ENCODE results near the gene ZBTB5. TPM values are rescaled to one million over a fixed set of nuclear protein-coding genes. Genes with fewer than 3 reads are reported as not detected.

The ZBTB5 gene
- total and polyA plus RNA-seq, 9 of the 15 experiments (the other 6 are each of a cell fraction or from before 2014, with no cell fraction given): 2.3 to 43.2 (median 15.5) TPM

DNA sequence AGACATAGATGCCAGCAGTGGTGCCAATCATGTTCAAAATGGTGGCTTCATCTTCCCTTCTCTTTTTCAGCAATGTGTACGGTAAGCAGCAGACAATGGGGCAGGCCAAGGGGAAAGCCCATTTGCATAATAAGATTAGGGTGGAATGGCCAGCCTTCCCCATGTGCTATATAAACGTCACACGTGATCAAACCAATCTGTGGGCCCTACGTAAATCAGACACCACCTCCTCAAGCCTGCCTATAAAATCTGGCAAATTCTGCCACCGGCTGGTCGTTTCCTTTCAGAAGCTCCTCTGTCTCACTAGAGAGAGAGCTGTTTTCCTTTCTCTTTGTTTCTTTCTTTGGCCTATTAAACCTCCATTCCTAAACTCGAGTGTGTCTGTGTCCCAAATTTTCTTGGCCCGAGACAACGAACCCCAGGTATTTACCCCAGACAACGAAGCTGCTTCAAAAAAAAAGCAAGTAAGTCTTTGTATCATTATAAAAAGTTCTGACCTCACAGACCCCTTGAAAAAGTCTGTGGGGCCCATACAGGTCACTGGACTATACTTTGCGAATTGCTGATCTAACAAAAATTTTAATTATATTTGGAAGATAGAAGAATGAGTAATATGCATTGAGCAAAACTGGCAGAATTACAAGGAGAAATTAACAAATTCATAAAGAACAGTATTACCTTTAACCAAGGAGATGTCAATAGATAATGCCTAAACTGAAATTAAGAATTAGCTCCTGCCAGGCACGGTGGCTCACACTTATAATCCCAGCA lies 15.2 kb downstream of the ZBTB5 start (continued):
- peak; percentile 45; the same call in 1 of the 2 replicates for TF ChIP-seq MAFG (tag; conservative IDR thresholded peaks at IDR 0.05)
- TF ChIP-seq C11orf30 (IDR thresholded peaks at IDR 0.05; ENCODE audit: low read depth): peak; percentile 69
- TF ChIP-seq ZNF507 (tag; conservative IDR thresholded peaks at IDR 0.05): no peak

DNA sequence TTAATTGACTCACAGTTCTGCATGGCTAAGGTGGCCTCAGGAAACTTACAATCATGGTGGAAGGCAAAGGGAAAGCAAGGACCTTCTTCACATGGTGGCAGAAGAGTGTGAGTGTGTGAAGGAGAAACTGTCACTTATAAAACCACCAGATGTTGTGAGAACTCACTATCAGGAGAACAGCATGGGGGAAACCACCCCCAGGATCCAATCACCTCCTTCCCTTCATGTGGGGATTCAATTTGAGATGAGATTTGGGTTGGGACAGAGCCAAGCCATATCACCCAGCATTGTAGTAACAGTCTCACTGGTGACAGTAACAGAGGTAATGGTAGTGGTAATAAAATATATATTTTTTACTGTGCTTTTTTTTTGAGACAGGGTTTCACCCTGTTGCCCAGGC lies 18.1 kb downstream of the ZBTB5 start:
- Histone ChIP-seq H3K79me2 (ENCODE audit: control insufficient read depth, insufficient read depth, low read length) (peaks cover 64% of the 10 kb centered on the region), H3K27ac (ENCODE audit: extremely low read depth, low read depth, low read length) (no peak overlapping the region), H3K9me1 (ENCODE audit: control insufficient read depth, insufficient read depth, low read length) (no peaks in the 10 kb centered on the region), H2AFZ (ENCODE audit: low read depth, low read length) (no peak overlapping the region), H3K4me3 (no peak overlapping the region), H4K20me1 (replicated peaks; ENCODE audit: control insufficient read depth, insufficient read depth, low read length) (0 out of 2 replicates have a peak, but pooled peaks cover 10% of the 10 kb centered on the region), H3K4me1 (replicated peaks in 1 of 2; ENCODE audit: control insufficient read depth in 2 of 2, insufficient read depth in 2 of 2, low read length in 2 of 2) (peaks cover 0 to 6% of the 10 kb centered on the region in 2 experiments; a peak in 1 of 5 replicates), H3K4me2 (ENCODE audit: insufficient read depth, low read length) (no peak overlapping the region), H3K9me3 (replicated peaks; ENCODE audit: control insufficient read depth, insufficient read depth, low read depth, low read length) (no peaks in the 10 kb centered on the region), H3K36me3 (ENCODE audit: control insufficient read depth, insufficient read depth, low read length) (peaks cover 43% of the 10 kb centered on the region), H3K27me3 (ENCODE audit: control insufficient read depth in 2 of 2, insufficient read depth in 2 of 2, low read length in 2 of 2) (no peaks in the 10 kb centered on the region), H3K9ac (ENCODE audit: insufficient read depth in 1 of 2, low read depth in 2 of 2, low read length in 2 of 2) (no peak overlapping the region)
- intact Hi-C loops (cut with micrococcal nuclease) (no loop called here), in situ Hi-C loops (cut with MboI) (no loop called here)
- ATAC-seq: peak; percentile 30
- FAIRE-seq: no peak
- TF ChIP-seq SRSF9 (IDR thresholded peaks at IDR 0.05; ENCODE audit: borderline replicate concordance, low read depth, low read length) (no peak), CBFA2T3 (IDR thresholded peaks at IDR 0.05) (peak; percentile 38; the same call in 1 of the 2 replicates), NFIC (IDR thresholded peaks at IDR 0.05) (peak; percentile 44; the same call in 1 of the 2 replicates), KAT2B (IDR thresholded peaks at IDR 0.05; ENCODE audit: low read depth, low read length) (no peak), GATAD2B (IDR thresholded peaks at IDR 0.05; ENCODE audit: borderline replicate concordance) (no peak), NBN (IDR thresholded peaks at IDR 0.05; ENCODE audit: low read depth) (no peak)
- ChIA-PET CTCF (ENCODE audit: low intra/inter-chr PET ratio) (no interaction called here), POLR2A (interaction anchor here (1.1 to 1.3 kb wide), 2 partner anchors 8 to 12 kb away, joined by 4 to 5 read pairs; no protein-coding TSS in a partner anchor)
- no peak for DNase-seq (ENCODE audit: extremely low read depth in 1 of 4, low spot score in 3 of 4)
- BruUV-seq (replicated peaks): no TSS peak

Measured in K562 (cell line).